Dendritic cell treated with granulocyte-macrophage colony-stimulating factor and Interleukin-4, amounts not matched to agents 40 ng/mL and 50 ng/mL, for 4 days (primary cell): ENCODE data around the gene PPP1R18.

Experiments used
- H3K27ac Mint-ChIP-seq: one replicate; pipeline ENCODE4 v1.8.0; 2022; ENCODE audit warnings: mild to moderate bottlenecking, mixed read lengths
- H3K27me3 Mint-ChIP-seq: one replicate; pipeline ENCODE4 v1.8.0; 2022; ENCODE audit warnings: mild to moderate bottlenecking, mixed read lengths
- H3K36me3 Mint-ChIP-seq: one replicate; pipeline ENCODE4 v1.8.0; 2022; ENCODE audit warnings: low read depth, mixed read lengths
- H3K4me1 Mint-ChIP-seq: one replicate; pipeline ENCODE4 v1.8.0; 2022; ENCODE audit warnings: low read depth, mixed read lengths
- H3K4me3 Mint-ChIP-seq: one replicate; pipeline ENCODE4 v1.8.0; 2022; ENCODE audit warnings: mild to moderate bottlenecking, moderate library complexity, mixed read lengths
- H3K9me3 Mint-ChIP-seq: one replicate; pipeline ENCODE4 v1.8.0; 2022; ENCODE audit warnings: mixed read lengths
- intact Hi-C: fragments of 100-400 bp; cut with micrococcal nuclease; formaldehyde crosslinking; loops from one replicate; pipeline ENCODE4 v1.15.0; 2022

The PPP1R18 gene

DNA sequence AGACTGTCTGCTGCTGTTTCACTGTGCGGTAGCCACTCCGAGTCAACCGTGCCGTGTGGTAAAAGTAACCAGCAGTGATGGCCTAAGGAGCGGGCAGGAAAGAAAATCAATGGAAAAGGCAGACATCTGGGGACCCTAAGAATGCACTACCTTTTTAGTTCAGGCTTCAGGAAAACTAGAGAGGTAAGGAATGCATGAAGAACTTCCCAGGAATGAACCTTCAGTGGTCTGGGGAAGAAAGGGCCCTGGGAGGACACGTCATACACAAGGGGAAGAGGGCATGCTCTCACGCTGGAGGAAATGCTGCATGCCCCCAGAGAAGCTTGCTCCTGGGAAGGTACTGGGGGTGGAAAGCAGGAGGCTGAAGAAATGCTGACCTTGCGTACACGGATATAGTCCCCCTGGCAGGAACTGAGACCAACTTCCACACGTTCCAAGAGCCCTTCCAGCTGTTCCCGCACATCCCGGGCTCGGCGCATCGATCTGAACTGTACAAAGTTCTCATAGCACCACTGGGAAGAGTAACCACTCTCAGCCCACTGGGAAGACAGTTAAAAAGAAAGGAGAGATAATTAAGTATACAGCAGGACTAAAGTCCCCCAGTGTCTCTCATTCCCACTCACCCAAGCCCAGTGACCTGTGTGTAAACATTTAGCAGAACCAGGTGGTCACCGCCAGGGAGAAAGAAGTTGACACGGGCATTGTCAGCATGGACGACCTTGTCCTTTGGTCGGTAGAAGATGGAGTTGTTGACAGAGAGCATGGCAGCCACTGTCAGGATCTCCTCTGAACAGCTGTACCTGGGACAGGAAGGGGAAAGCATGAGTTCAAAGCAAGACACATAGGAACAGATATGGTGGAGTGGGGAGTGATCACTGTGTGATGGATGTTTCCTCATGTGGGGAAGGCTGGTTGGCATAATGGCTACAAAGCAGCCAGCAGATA, 31.4 kb downstream of the PPP1R18 start:
- Mint-ChIP-seq H3K36me3 (peaks cover 98% of the 10 kb centered on the region), H3K9me3 (no peaks in the 10 kb centered on the region)

DNA sequence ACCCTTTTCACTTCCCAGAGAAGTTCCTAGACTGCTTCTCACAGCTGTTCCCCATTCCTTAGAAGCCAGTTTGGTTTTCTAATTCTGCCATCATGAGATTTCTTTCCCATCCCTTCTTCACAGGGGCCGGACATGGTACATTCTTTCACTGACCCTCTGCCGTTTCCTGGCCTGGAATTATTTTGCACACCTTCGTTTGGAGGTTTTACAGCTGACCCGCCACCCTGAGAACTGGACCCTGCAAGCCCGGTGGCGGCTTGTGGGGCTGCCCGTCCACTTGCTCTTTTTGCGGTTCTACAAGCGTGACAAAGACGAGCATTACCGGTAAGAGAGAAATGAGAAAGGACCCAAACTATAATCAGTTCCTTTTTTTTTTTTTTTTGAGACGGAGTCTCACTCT, 35.3 kb downstream of the PPP1R18 start:
- intact Hi-C loops: no loop called here
- Mint-ChIP-seq H3K4me1 (peaks cover 24% of the 10 kb centered on the region), H3K27me3 (no peaks in the 10 kb centered on the region)

More for the DNA sequence above, 31.4 kb downstream of the PPP1R18 start:
- no peaks in the 10 kb centered on the region for H3K27me3 Mint-ChIP-seq
- H3K4me3 Mint-ChIP-seq: no peak overlapping the region
- H3K27ac Mint-ChIP-seq: peak overlapping the region; percentile 23
- peaks cover 22% of the 10 kb centered on the region for H3K4me1 Mint-ChIP-seq
- intact Hi-C loops: no loop called here

DNA sequence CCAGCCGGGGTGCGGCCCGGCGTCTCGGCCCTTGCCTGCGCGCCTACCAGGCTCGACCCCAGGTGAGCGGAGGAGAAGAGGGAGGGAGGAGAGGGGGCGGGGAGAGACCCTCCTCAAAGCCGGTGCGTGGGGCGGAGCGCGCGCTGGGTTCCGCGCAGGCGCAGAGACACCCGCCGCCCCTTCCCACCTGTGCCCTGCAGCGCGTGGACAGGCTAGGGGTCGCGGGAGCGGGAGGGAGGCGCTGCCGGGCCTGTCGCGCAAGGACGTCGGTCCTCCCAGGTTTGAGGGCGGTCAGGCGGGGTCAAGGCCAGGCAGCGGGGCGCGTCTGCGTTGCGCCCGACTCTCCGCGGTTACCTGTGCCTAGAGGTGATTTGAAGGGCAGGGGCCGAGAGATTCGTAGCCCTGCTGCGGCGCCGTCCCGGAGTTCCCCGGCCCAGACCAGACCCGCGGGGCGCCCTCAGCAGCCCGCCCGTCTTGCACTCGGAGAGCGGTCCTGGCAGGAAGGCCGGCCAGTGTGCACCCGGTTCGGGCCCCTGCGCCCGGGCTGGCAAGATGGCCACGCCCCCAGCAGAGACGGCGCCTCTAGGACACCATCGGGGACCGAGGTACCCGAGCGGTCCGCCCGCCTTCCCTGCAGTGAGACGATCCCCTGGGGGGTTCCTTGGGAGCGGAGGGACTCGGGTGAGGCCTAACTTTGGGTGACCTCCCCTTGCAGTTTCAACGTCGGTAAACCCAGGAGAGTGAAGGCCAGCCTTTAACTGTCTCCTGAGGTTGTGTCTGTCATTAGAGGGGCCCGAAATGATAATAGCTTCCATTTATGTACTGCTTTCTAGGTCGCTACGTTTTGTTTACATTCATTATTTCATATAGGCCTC, 39.0 kb downstream of the PPP1R18 start:
- Mint-ChIP-seq H3K4me3 (peak overlapping the region; percentile 82), H3K36me3 (peaks cover 61% of the 10 kb centered on the region), H3K9me3 (no peaks in the 10 kb centered on the region), H3K4me1 (peaks cover 57% of the 10 kb centered on the region), H3K27ac (peak overlapping the region; percentile 62), H3K27me3 (no peaks in the 10 kb centered on the region)
- intact Hi-C loops: no loop called here

More for the DNA sequence above, 35.3 kb downstream of the PPP1R18 start:
- Mint-ChIP-seq H3K9me3 (no peaks in the 10 kb centered on the region), H3K4me3 (no peak overlapping the region), H3K36me3 (peaks cover 67% of the 10 kb centered on the region), H3K27ac (no peak overlapping the region)

DNA sequence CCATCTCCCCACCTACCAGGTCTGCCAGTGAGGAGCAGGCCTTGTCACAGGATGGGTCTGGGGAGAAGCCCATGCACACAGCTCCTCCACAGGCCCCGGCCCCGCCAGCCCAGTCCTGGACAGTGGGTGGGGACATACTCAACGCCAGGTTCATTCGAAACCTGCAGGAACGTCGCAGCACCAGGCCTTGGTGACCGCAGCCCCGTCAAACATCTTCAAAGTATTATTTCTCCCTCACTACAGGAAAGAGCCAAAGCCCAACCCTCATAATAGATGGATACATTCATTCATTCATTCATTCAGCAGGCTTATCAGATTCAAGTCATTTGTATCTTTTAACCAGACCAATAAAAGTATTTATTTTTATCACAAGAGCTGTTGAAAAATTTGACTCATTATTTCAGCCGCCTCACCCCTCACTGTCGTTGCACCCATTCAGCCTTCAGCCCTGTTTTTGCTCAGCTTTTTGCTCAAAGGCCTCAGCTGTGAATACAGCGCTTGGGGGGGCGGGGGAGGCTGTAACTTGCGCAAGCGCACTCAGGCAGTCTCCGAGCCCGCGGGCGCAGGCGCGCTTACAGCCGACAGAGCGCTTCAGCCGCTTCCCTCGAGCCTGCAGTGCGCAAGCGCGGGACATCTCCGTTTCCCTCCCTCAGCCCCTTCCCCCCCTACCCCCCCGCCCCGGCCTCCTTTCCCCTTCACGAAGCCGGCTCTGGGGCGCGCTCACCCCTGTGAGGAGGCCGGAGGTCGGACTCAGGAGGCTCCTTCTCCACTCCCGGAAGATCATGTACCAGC, 39.8 kb downstream of the PPP1R18 start, which contains the start of gene C6orf136:
Gene C6orf136 (plus strand): TSS at position 684 of the 792 bp plus-strand sequence. CDS start 99 bp downstream, at position 783.
- intact Hi-C loops: no loop called here
- peak within 1 kb of the TSS; percentile 62 for H3K27ac Mint-ChIP-seq
- H3K36me3 Mint-ChIP-seq: peaks cover 58% of the 10 kb centered on the region
- H3K27me3 Mint-ChIP-seq: no peaks in the 10 kb centered on the region
- H3K4me3 Mint-ChIP-seq: peak within 1 kb of the TSS; percentile 82
- peaks cover 57% of the 10 kb centered on the region for H3K4me1 Mint-ChIP-seq
- H3K9me3 Mint-ChIP-seq: no peaks in the 10 kb centered on the region

DNA sequence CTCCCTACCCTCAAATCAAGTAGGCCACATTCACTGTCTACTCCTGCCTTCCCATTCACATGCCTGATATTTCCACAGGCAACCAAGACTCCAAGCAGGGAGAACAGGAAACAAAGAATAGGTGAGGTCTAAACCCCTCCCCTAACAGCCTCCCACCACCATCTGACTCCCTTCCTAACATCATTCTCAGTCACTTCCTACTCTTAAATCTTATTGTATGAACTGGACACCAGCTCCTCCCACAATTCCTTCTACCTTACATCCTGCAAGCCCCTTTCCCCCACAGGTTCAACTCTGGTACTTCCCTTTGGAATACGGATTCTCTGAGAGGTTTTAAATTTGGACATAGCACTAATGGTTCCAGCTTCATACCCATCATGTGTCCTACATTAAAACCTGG, 40.5 kb downstream of the PPP1R18 start:
- Mint-ChIP-seq H3K4me1 (peaks cover 57% of the 10 kb centered on the region), H3K36me3 (peaks cover 57% of the 10 kb centered on the region), H3K27ac (peak overlapping the region; percentile 62), H3K27me3 (no peaks in the 10 kb centered on the region), H3K4me3 (no peak overlapping the region), H3K9me3 (no peaks in the 10 kb centered on the region)
- intact Hi-C loops: no loop called here

DNA sequence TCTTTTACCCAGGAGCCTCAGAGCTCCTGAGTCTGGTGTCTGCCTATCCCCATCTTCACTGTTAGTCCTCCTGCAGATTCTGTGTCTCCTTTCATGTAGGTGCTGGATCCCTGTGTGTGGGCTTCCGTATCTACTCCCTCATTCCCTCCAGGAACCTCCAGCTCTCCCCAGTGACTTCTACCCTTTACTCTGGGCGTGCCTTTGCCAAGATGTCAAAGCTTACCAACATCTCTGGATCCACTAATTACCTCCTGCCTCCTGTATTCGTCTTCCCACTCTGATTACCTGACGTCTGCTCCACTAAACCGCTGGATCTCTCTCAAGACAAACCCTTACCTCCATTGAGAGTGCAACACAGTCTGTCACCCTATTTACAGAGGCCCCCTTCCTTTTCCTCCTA, 41.7 kb downstream of the PPP1R18 start:
- H3K9me3 Mint-ChIP-seq: no peaks in the 10 kb centered on the region
- H3K27ac Mint-ChIP-seq: peak overlapping the region; percentile 62
- H3K27me3 Mint-ChIP-seq: no peaks in the 10 kb centered on the region
- peaks cover 56% of the 10 kb centered on the region for H3K36me3 Mint-ChIP-seq
- H3K4me3 Mint-ChIP-seq: no peak overlapping the region
- peaks cover 50% of the 10 kb centered on the region for H3K4me1 Mint-ChIP-seq
- intact Hi-C loops: no loop called here

DNA sequence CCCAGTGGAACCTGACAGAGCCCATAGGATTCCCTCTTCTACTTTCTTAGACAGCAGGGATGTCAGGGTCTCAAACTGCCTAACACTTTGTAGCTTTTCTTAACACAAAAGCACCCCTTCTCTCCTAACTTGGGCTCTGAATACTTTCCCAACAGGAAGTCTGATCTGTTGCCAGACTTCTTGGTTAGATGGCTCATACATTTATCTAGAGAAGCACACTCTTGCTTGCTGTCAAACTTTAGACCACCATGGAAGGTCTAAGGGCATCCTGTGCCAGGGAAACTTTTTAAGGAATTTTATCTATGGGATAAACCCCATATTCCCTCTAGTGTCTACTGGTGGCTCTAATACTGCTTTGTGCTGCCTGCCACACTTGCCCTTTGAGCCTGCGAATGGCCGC, 42.8 kb downstream of the PPP1R18 start:
- Mint-ChIP-seq H3K9me3 (no peaks in the 10 kb centered on the region), H3K36me3 (peaks cover 54% of the 10 kb centered on the region), H3K4me1 (peaks cover 39% of the 10 kb centered on the region), H3K27ac (no peak overlapping the region), H3K27me3 (no peaks in the 10 kb centered on the region), H3K4me3 (no peak overlapping the region)
- intact Hi-C loops: no loop called here

DNA sequence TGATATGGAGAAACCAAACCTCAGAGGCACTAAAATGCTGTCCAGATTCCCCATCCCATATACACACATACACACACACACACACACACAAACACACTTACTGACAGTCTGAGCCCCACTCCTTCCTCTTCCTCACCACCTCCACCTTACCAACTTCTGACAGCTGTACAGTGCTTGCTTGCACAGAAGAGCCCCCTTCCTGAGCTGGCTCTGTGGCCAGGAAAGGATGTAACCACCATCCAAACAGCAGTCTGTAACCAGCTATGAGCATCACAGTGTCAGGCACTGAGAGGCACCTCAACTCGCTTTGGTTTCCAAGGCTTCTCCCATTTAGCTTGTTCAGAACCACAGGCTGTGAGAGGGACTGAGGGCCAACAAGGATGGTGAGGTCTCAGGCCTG, 45.4 kb downstream of the PPP1R18 start:
- peaks cover 50% of the 10 kb centered on the region for H3K36me3 Mint-ChIP-seq
- H3K27ac Mint-ChIP-seq: no peak overlapping the region
- intact Hi-C loops: no loop called here

DNA sequence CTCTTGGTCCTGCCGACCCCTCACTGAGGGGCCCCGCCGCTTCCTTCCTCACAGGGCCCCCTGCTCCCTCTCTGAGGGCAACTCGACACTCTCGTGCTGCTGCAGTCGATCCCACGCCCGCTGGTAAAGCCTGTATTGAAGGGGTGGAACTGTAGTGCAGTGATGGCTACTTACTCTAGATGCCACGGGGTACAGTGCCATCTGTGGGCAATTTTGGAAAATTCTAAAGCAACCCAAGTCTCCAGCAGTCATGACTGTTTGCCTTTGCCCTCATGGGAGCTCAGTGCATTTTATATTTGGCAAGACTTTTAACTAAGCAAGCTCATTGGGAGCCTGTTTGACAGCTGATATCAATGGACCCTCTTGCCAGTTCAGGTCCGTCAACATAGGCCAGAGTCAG, 46.0 kb downstream of the PPP1R18 start:
- no peaks in the 10 kb centered on the region for H3K27me3 Mint-ChIP-seq

More for the DNA sequence above, 45.4 kb downstream of the PPP1R18 start:
- H3K4me3 Mint-ChIP-seq: no peak overlapping the region
- no peaks in the 10 kb centered on the region for H3K27me3 Mint-ChIP-seq
- no peaks in the 10 kb centered on the region for H3K9me3 Mint-ChIP-seq
- peaks cover 32% of the 10 kb centered on the region for H3K4me1 Mint-ChIP-seq

DNA sequence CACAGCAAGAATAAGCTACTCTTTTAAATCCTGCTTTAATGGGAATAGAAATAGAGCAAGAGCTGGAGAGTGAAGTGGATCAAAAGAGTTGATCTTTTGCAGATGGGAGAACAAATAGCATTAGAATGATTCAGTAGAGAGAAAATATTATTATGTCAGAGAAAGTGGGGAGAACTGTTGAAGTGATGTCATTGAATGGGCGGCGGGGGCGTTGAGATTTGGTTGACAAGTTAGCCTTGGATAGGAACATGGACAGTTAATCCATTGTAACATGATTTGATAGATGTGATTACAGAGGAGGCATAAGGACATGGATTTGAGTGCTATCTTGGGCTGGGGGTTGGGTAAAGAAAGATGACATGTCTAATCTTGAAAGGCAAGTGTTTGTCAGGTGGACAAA, 50.6 kb downstream of the PPP1R18 start:
- Mint-ChIP-seq H3K4me3 (no peak overlapping the region), H3K4me1 (peaks cover 6% of the 10 kb centered on the region)

More for the DNA sequence above, 46.0 kb downstream of the PPP1R18 start:
- peaks cover 44% of the 10 kb centered on the region for H3K36me3 Mint-ChIP-seq
- intact Hi-C loops: no loop called here
- H3K9me3 Mint-ChIP-seq: no peaks in the 10 kb centered on the region
- peaks cover 26% of the 10 kb centered on the region for H3K4me1 Mint-ChIP-seq
- no peak overlapping the region for H3K27ac Mint-ChIP-seq
- no peak overlapping the region for H3K4me3 Mint-ChIP-seq

DNA sequence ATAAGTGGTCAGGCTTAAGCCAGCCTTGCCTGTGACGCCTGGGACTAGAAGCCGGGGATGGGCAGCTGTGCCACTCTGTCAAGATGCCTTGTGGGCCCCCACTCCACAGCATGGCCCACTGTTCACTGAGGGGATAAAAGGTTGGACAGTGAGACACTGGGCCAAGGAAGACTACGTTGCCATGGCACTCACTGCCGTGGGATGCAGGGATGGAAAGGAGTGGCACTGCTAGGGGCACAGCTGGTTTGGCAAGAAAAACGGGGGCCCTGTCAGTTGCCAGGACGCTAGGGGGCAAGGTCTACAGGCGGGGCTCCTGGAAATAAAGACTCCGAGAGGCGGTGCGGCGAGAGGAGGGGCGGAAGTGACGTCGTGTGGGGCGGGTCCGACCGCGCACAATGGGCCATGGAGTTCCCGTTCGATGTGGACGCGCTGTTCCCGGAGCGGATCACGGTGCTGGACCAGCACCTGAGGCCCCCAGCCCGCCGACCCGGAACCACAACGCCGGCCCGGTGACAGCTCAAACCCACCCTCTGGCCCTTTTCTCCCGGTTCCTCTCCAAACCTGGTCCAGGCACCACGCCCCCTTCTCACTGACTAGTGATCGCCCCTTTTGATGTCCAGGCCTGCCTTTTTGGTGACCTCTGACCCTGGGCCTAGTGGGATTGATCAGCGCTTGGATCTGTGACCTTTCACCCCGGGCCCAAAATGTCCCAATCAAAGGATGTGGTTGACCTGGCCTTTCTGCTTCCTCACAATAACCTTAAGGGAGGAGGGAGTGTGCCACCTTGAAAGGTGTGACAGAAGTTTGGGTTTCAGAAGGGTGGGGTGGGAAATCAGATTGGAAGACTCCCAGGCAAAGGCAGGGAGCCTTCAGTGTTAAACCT, 59.7 kb downstream of the PPP1R18 start, which contains the start of gene ATAT1:
Gene ATAT1 (plus strand): TSS at position 391 of the 883 bp plus-strand sequence.
- no peaks in the 10 kb centered on the region for H3K9me3 Mint-ChIP-seq
- H3K27me3 Mint-ChIP-seq: no peaks in the 10 kb centered on the region
- H3K36me3 Mint-ChIP-seq: peaks cover 88% of the 10 kb centered on the region
- H3K4me1 Mint-ChIP-seq: peaks cover 36% of the 10 kb centered on the region
- H3K27ac Mint-ChIP-seq: peak within 1 kb of the TSS; percentile 90
- intact Hi-C loops: loop anchor here (1.0 to 5.0 kb wide), 2 partner anchors 8 to 46 kb away; partner anchors contain the start of gene DHX16
- peak within 1 kb of the TSS; percentile 85 for H3K4me3 Mint-ChIP-seq

More for the DNA sequence above, 50.6 kb downstream of the PPP1R18 start:
- Mint-ChIP-seq H3K36me3 (peaks cover 41% of the 10 kb centered on the region), H3K27me3 (no peaks in the 10 kb centered on the region), H3K9me3 (no peaks in the 10 kb centered on the region), H3K27ac (no peak overlapping the region)
- intact Hi-C loops: no loop called here
